Activated B cell treated with CpG ODN at 0.5 μM for 24 hours (primary cell): ENCODE results near the gene NDUFS3. TPM values are rescaled to one million over a fixed set of nuclear protein-coding genes. Genes with fewer than 3 reads are reported as not detected.

Source experiments
- ATAC-seq: fragments of 200-7000 bp; cut with Tn5 transposase; one replicate; pipeline ENCODE4 v1.10.0; 2021; ENCODE audit warnings: low read depth, mild to moderate bottlenecking, moderate library complexity
- CTCF ChIA-PET: fragments of 350-600 bp; sonication (Branson Sonifier 250); formaldehyde crosslinking; loops from one replicate; lab custom pipeline; 2021; ENCODE audit warnings: antibody characterized with exemption; lab: Charles Lee
- POLR2A ChIA-PET: fragments of 350-600 bp; sonication (Branson Sonifier 250); formaldehyde crosslinking; loops from one replicate; lab custom pipeline; 2021; ENCODE audit warnings: antibody characterized with exemption; lab: Charles Lee
- DNase-seq: peaks from one replicate; pipeline ENCODE4 v3.0.0; 2022
- H3K27ac Mint-ChIP-seq: one replicate; pipeline ENCODE4 v1.8.0; 2020; ENCODE audit warnings: mixed read lengths
- H3K27me3 Mint-ChIP-seq: one replicate; pipeline ENCODE4 v1.8.0; 2021; ENCODE audit warnings: mixed read lengths
- H3K36me3 Mint-ChIP-seq: one replicate; pipeline ENCODE4 v1.8.0; 2021; ENCODE audit warnings: low read depth, mixed read lengths
- H3K4me1 Mint-ChIP-seq: one replicate; pipeline ENCODE4 v1.8.0; 2021; ENCODE audit warnings: mixed read lengths
- H3K4me3 Mint-ChIP-seq: one replicate; pipeline ENCODE4 v1.8.0; 2020; ENCODE audit warnings: mild to moderate bottlenecking, mixed read lengths
- H3K9me3 Mint-ChIP-seq: one replicate; pipeline ENCODE4 v1.8.0; 2020; ENCODE audit warnings: mixed read lengths
- CTCF ChIP-seq: fragments of 200-600 bp; IDR thresholded peaks from one replicate; pipeline ENCODE4 v1.8.0; 2022; ENCODE audit warnings: antibody characterized with exemption, mild to moderate bottlenecking
- intact Hi-C: fragments of 100-400 bp; cut with micrococcal nuclease; formaldehyde crosslinking; loops from one replicate; pipeline ENCODE4 v1.15.1; 2024
- total RNA-seq: library from RNA; stranded (reverse); gene quantifications from 2 replicates; pipeline ENCODE4 v1.2.3, GENCODE V29; 2022

Gene NDUFS3
- total RNA-seq, 1 donor from 2014 or later = 95.9 TPM

- ATAC-seq (no peak), DNase-seq (no peak)
- ChIA-PET CTCF (no interaction called here), POLR2A (interaction anchor here (0.6 to 0.7 kb wide), 2 partner anchors 28 to 403 kb away, joined by 3 to 6 read pairs; no protein-coding TSS in a partner anchor)
- peaks cover 17% of the 10 kb centered on the region for H3K4me1 Mint-ChIP-seq
- no peak for TF ChIP-seq CTCF
- no peaks in the 10 kb centered on the region for H3K9me3 Mint-ChIP-seq
- no peaks in the 10 kb centered on the region for H3K36me3 Mint-ChIP-seq
- no peak overlapping the region for H3K4me3 Mint-ChIP-seq
- no peak overlapping the region for H3K27ac Mint-ChIP-seq
- intact Hi-C loops = no loop called here
- peaks cover 32% of the 10 kb centered on the region for H3K27me3 Mint-ChIP-seq
Observed at GRCh38 chr11:47595029-47595428, 16.2 kb downstream of the NDUFS3 start.

GRCh38 chr11:47595967-47596366, 17.1 kb downstream of the NDUFS3 start:
- no peak overlapping the region for H3K27ac Mint-ChIP-seq
- peaks cover 17% of the 10 kb centered on the region for H3K4me1 Mint-ChIP-seq
- ATAC-seq = no peak
- ChIA-PET POLR2A (no interaction called here), CTCF (no interaction called here)
- no peaks in the 10 kb centered on the region for H3K9me3 Mint-ChIP-seq
- H3K27me3 Mint-ChIP-seq = peaks cover 32% of the 10 kb centered on the region
- H3K4me3 Mint-ChIP-seq = no peak overlapping the region
- TF ChIP-seq CTCF = no peak
- intact Hi-C loops = no loop called here
- no peak for DNase-seq
- no peaks in the 10 kb centered on the region for H3K36me3 Mint-ChIP-seq

GRCh38 chr11:47599902-47600301, 21.0 kb downstream of the NDUFS3 start:
- intact Hi-C loops = no loop called here
- Mint-ChIP-seq H3K4me1 (no peaks in the 10 kb centered on the region), H3K4me3 (no peak overlapping the region), H3K9me3 (no peaks in the 10 kb centered on the region), H3K36me3 (no peaks in the 10 kb centered on the region), H3K27me3 (peaks cover 10% of the 10 kb centered on the region), H3K27ac (no peak overlapping the region)
- ATAC-seq (no peak), DNase-seq (no peak)
- ChIA-PET POLR2A (no interaction called here), CTCF (no interaction called here)
- no peak for TF ChIP-seq CTCF

GRCh38 chr11:47603295-47603694, 24.4 kb downstream of the NDUFS3 start:
- H3K9me3 Mint-ChIP-seq = no peaks in the 10 kb centered on the region
- DNase-seq = no peak
- CTCF ChIA-PET = no interaction called here

GRCh38 chr11:47605921-47606320, 27.0 kb downstream of the NDUFS3 start:
- intact Hi-C loops = no loop called here
- POLR2A ChIA-PET = no interaction called here
- no peaks in the 10 kb centered on the region for H3K9me3 Mint-ChIP-seq
- no peaks in the 10 kb centered on the region for H3K36me3 Mint-ChIP-seq
- no peak overlapping the region for H3K27ac Mint-ChIP-seq
- DNase-seq (no peak), ATAC-seq (no peak)
- peaks cover under 1% of the 10 kb centered on the region for H3K4me1 Mint-ChIP-seq
- H3K27me3 Mint-ChIP-seq = peaks cover 2% of the 10 kb centered on the region
- no peak overlapping the region for H3K4me3 Mint-ChIP-seq
- CTCF ChIA-PET = no interaction called here
- TF ChIP-seq CTCF = no peak

More at GRCh38 chr11:47603295-47603694, 24.4 kb downstream of the NDUFS3 start:
- Mint-ChIP-seq H3K27ac (no peak overlapping the region), H3K4me1 (no peaks in the 10 kb centered on the region), H3K27me3 (peaks cover 2% of the 10 kb centered on the region), H3K4me3 (no peak overlapping the region), H3K36me3 (no peaks in the 10 kb centered on the region)
- POLR2A ChIA-PET = no interaction called here
- no peak for TF ChIP-seq CTCF
- no peak for ATAC-seq
- intact Hi-C loops = no loop called here
